Measurements from ENCODE around the gene TLDC2.
A peak's percentile ranks its signal among the peaks of the same experiment; 100 is the strongest.

Gene TLDC2

GRCh38 chr20:36885356-36885755 is 9.4 kb downstream of the TLDC2 start:
- TF ChIP-seq CTCF (IDR thresholded peaks at IDR 0.05; ENCODE audit: control extremely low read depth, extremely low read depth, low read depth, missing control alignments), result no peak
- POLR2A ChIA-PET, result no interaction called here
- CTCF ChIA-PET, result interaction anchor here (1.6 to 5.6 kb wide), 6 partner anchors 8 to 671 kb away, joined by 3 to 37 read pairs (median 16); partner anchors contain the start of gene TLDC2
- DNase-seq (ENCODE audit: extremely low spot score), result no peak

DNA sequence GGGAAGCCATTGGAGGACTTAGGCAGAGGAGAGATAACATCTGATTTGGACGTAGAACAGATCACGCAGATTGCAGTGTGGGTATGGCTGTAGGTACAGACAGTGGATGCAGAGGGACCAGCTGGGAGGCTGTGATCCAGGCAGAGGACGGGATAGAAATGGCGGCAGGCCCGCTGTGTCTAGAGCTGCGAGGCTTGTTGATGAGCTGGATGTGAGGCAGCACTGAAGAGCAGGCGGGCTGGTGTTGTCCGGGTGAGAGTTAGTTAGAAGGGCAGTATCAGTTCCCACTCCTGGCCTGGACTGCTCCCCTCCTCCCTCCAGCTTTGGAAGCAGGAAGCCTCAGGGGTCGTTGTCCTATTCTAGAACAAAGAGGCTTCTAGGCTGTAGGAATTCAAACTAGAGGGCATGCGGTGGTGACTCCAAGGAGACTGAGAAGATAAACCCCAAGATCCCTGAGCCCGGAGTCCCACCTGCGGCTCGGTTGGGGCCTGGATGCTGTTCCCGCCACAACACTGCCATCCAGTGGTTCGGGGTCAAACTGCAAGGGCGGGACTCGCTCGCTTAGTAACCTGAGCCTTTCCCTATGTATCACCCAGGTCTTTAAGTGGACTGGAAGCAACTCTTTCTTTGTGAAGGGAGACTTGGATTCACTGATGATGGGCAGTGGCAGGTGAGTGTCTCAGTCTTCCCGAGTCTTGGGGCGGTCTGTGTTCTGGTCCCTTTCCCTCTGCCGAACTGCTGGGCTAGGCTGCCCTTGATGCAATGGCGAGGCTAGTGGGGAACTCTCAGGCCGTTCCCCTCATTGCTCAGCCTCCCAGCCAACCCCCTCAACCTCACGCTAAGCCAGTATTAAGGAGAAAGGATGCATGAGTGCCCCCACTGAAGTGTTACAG is 11.2 kb downstream of the TLDC2 start:
- POLR2A ChIA-PET, result no interaction called here
- CTCF ChIA-PET, result interaction anchor here (0.6 to 5.6 kb wide), 45 partner anchors 8 to 687 kb away, joined by 3 to 37 read pairs (median 4); partner anchors contain the start of genes DSN1, NDRG3 and TLDC2
- peak; percentile 93 for TF ChIP-seq CTCF (IDR thresholded peaks at IDR 0.05; ENCODE audit: control extremely low read depth, extremely low read depth, low read depth, missing control alignments)
- DNase-seq (ENCODE audit: extremely low spot score), result peak; percentile 89

GRCh38 chr20:36887752-36888090 is 11.8 kb downstream of the TLDC2 start:
- no peak for DNase-seq (ENCODE audit: extremely low spot score)
- ChIA-PET POLR2A (no interaction called here), CTCF (interaction anchor here (1.0 to 5.6 kb wide), 9 partner anchors 10 to 221 kb away, joined by 3 to 37 read pairs (median 10); no protein-coding TSS in a partner anchor)
- TF ChIP-seq CTCF (IDR thresholded peaks at IDR 0.05; ENCODE audit: control extremely low read depth, extremely low read depth, low read depth, missing control alignments), result no peak

- TF ChIP-seq CTCF (IDR thresholded peaks at IDR 0.05; ENCODE audit: control extremely low read depth, extremely low read depth, low read depth, missing control alignments), result no peak
- CTCF ChIA-PET, result interaction anchor here (0.9 to 5.6 kb wide), 8 partner anchors 9 to 276 kb away, joined by 3 to 37 read pairs (median 8); partner anchors contain the start of gene NDRG3
- no peak for DNase-seq (ENCODE audit: extremely low spot score)
- POLR2A ChIA-PET, result no interaction called here
Observed at GRCh38 chr20:36888880-36889516, 13.1 kb downstream of the TLDC2 start.

GRCh38 chr20:36890586-36890985 is 14.6 kb downstream of the TLDC2 start:
- POLR2A ChIA-PET, result no interaction called here
- no peak for TF ChIP-seq CTCF (IDR thresholded peaks at IDR 0.05; ENCODE audit: control extremely low read depth, extremely low read depth, low read depth, missing control alignments)
- DNase-seq (ENCODE audit: extremely low spot score), result no peak
- CTCF ChIA-PET, result interaction anchor here (2.1 to 5.6 kb wide), 2 partner anchors 27 to 81 kb away, joined by 6 to 37 read pairs; a partner anchor contains a TSS

- CTCF ChIA-PET, result interaction anchor here (2.1 to 5.6 kb wide), 2 partner anchors 27 to 82 kb away, joined by 6 to 37 read pairs; a partner anchor contains a TSS
Observed at GRCh38 chr20:36891211-36891610, 15.3 kb downstream of the TLDC2 start.

More at GRCh38 chr20:36891211-36891610, 15.3 kb downstream of the TLDC2 start:
- POLR2A ChIA-PET, result no interaction called here
- TF ChIP-seq CTCF (IDR thresholded peaks at IDR 0.05; ENCODE audit: control extremely low read depth, extremely low read depth, low read depth, missing control alignments), result no peak
- DNase-seq (ENCODE audit: extremely low spot score), result no peak

Data from GM10248 (cell line).